Suprapubic skin (tissue), 4 donors: ENCODE results near the gene MAP1LC3B. TPM values are rescaled to one million over a fixed set of nuclear protein-coding genes. Genes with fewer than 3 reads are reported as not detected.

Source experiments
- DNase-seq, 2 donors: peaks; one replicate each; pipeline ENCODE4 v3.0.0-alpha.2; 2019; ENCODE audit warnings: low spot score in 2 of 2
- H3K27ac ChIP-seq: fragments of 200-600 bp; sonication (generic); one replicate; pipeline ENCODE4 v1.5.1; 2019
- H3K27me3 ChIP-seq: fragments of 200-600 bp; sonication (generic); one replicate; pipeline ENCODE4 v1.5.1; 2019
- H3K36me3 ChIP-seq: fragments of 200-600 bp; sonication (generic); one replicate; pipeline ENCODE4 v1.5.1; 2019
- H3K4me1 ChIP-seq: fragments of 200-600 bp; sonication (generic); one replicate; pipeline ENCODE4 v1.5.1; 2019
- H3K4me3 ChIP-seq: fragments of 200-600 bp; sonication (generic); one replicate; pipeline ENCODE4 v1.5.1; 2019; ENCODE audit warnings: mild to moderate bottlenecking
- H3K9me3 ChIP-seq: fragments of 200-600 bp; sonication (generic); one replicate; pipeline ENCODE4 v1.5.1; 2019
- CTCF ChIP-seq, 2 donors: fragments of 200-600 bp in 1 of 2; fragments of 450-650 bp in 1 of 2; sonication (generic) in 1 of 2; IDR thresholded peaks; one replicate each; pipeline ENCODE4 v1.5.1; 2016 to 2019; ENCODE audit warnings: antibody characterized with exemption in 2 of 2, mild to moderate bottlenecking in 1 of 2, moderate library complexity in 1 of 2
- EP300 ChIP-seq: sonication (generic); formaldehyde crosslinking; IDR thresholded peaks from one replicate; pipeline ENCODE4 v1.6.1; 2017; ENCODE audit warnings: antibody characterized with exemption
- POLR2A ChIP-seq, 2 donors: fragments of 450-650 bp; IDR thresholded peaks; one replicate each; pipeline ENCODE4 v1.6.1; 2017; ENCODE audit warnings: antibody characterized with exemption in 2 of 2, mild to moderate bottlenecking in 2 of 2, moderate library complexity in 2 of 2
- POLR2AphosphoS5 ChIP-seq, 3 donors: sonication (generic); formaldehyde crosslinking; IDR thresholded peaks; one replicate each; pipeline ENCODE4 v1.6.1; 2017; ENCODE audit warnings: antibody characterized with exemption in 3 of 3
- WGBS: methylation state at CpG from one replicate; pipeline ENCODE4 v1.1.5; 2018; 5-methylcytosine and 5-hydroxymethylcytosine counted together
- total RNA-seq, 4 donors: library from RNA; depleted of rRNA; stranded (reverse); fragments of >200 nt; gene quantifications; one replicate each; pipeline ENCODE4 v1.1.0, GENCODE V29; 2016

Gene MAP1LC3B
- total RNA-seq, 4 donors from 2014 or later, result 57.8 to 82.0 (median 71.3) TPM

GRCh38 chr16:87392821-87393679 is 914 bp downstream of the MAP1LC3B start:
- Histone ChIP-seq H3K4me1 (peaks cover 53% of the 10 kb centered on the region), H3K36me3 (no peaks in the 10 kb centered on the region), H3K4me3 (peak overlapping the region; percentile 89), H3K27me3 (no peaks in the 10 kb centered on the region), H3K27ac (peak overlapping the region; percentile 98), H3K9me3 (no peaks in the 10 kb centered on the region)
- under 1% methylated on average over 30 of the region's 53 CpGs for WGBS
- peak in 1 of 2 donors; percentile 88 for DNase-seq
- TF ChIP-seq POLR2AphosphoS5 (IDR thresholded peaks at IDR 0.05), result peak in 1 of 3 donors; percentile 8
- TF ChIP-seq POLR2A (IDR thresholded peaks at IDR 0.05), result no peak
- TF ChIP-seq EP300, result no peak
- TF ChIP-seq CTCF (IDR thresholded peaks at IDR 0.05), result no peak

- peak in 1 of 2 donors; percentile 58 for DNase-seq
- 77% methylated on average over 6 of the region's 6 CpGs for WGBS
- no peaks in the 10 kb centered on the region for H3K9me3 ChIP-seq
Observed at GRCh38 chr16:87393680-87394055, 1.5 kb downstream of the MAP1LC3B start.

GRCh38 chr16:87395181-87395842 is 3.2 kb downstream of the MAP1LC3B start:
- TF ChIP-seq POLR2A (IDR thresholded peaks at IDR 0.05) (no peak), CTCF (IDR thresholded peaks at IDR 0.05) (no peak), EP300 (no peak), POLR2AphosphoS5 (IDR thresholded peaks at IDR 0.05) (no peak)
- no peak overlapping the region for H3K27ac ChIP-seq
- no peaks in the 10 kb centered on the region for H3K27me3 ChIP-seq
- peaks cover 18% of the 10 kb centered on the region for H3K36me3 ChIP-seq
- no peak overlapping the region for H3K4me3 ChIP-seq
- WGBS, result 50% methylated on average over 7 of the region's 7 CpGs
- peak in 1 of 2 donors; percentile 21 for DNase-seq
- no peaks in the 10 kb centered on the region for H3K9me3 ChIP-seq
- peaks cover 42% of the 10 kb centered on the region for H3K4me1 ChIP-seq

More at GRCh38 chr16:87393680-87394055, 1.5 kb downstream of the MAP1LC3B start:
- TF ChIP-seq POLR2AphosphoS5 (IDR thresholded peaks at IDR 0.05), result no peak
- TF ChIP-seq EP300, result no peak
- Histone ChIP-seq H3K36me3 (peaks cover 3% of the 10 kb centered on the region), H3K27ac (peak overlapping the region; percentile 98), H3K4me3 (peak overlapping the region; percentile 89), H3K4me1 (peaks cover 49% of the 10 kb centered on the region), H3K27me3 (no peaks in the 10 kb centered on the region)

GRCh38 chr16:87404764-87405625 is 12.9 kb downstream of the MAP1LC3B start:
- Histone ChIP-seq H3K27ac (no peak overlapping the region), H3K4me3 (no peak overlapping the region), H3K9me3 (no peaks in the 10 kb centered on the region), H3K36me3 (peaks cover 75% of the 10 kb centered on the region), H3K27me3 (no peaks in the 10 kb centered on the region), H3K4me1 (no peaks in the 10 kb centered on the region)
- 87% methylated on average over 13 of the region's 19 CpGs for WGBS
- peak in 1 of 2 donors; percentile 60 for DNase-seq
- TF ChIP-seq POLR2A (IDR thresholded peaks at IDR 0.05) (no peak), POLR2AphosphoS5 (IDR thresholded peaks at IDR 0.05) (no peak), CTCF (IDR thresholded peaks at IDR 0.05) (no peak), EP300 (no peak)

GRCh38 chr16:87406495-87407088 is 14.5 kb downstream of the MAP1LC3B start:
- no peak overlapping the region for H3K4me3 ChIP-seq
- 90% methylated on average over 14 of the region's 14 CpGs for WGBS
- peaks cover 75% of the 10 kb centered on the region for H3K36me3 ChIP-seq
- H3K27ac ChIP-seq, result peak overlapping the region; percentile 23
- no peaks in the 10 kb centered on the region for H3K4me1 ChIP-seq
- DNase-seq, result peak in 1 of 2 donors; percentile 68
- H3K27me3 ChIP-seq, result no peaks in the 10 kb centered on the region
- no peak for TF ChIP-seq EP300
- H3K9me3 ChIP-seq, result no peaks in the 10 kb centered on the region
